ENCODE measurements around the gene SNX30. TPM values are rescaled to one million over a fixed set of nuclear protein-coding genes. Genes with fewer than 3 reads are reported as not detected.

Gene SNX30
- total RNA-seq, 1 experiment from 2014 or later, result 24.8 TPM

DNA sequence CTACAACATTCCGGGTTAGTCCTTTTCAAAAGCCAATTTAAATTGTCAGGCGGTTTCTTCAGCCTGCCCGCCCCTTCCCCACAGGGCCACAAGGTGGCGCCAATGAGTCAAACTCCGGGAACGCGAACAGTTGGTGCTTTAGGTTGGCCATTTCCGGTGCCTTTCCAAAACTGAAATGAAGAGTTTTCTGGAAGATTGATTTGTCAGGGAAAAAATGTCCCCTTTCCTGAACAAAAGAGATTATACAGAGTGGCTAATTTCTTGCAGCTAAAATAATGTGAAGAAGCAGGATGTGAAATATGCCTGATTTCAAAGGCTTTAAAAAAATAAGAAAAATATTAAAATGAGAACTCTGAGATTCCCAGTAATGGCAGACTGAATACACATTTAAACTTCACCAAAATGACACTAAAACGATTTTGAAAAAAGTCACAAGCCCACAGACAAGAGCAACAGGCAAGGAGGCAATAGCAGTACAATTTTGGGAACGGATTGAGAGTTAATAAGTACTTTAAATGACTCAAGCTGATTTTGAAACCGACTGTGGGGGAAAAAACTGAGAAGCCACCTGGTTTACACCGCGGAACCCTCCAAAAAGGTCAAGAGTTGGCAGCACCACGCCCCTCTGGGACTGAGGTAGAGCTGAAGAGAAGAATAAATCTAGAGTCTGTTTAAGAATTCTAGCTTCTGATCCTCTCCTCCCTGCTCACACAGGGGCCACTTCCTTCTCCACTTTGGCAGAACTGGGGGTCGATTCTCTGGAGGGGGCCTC, 94.4 kb downstream of the SNX30 start:
- H3K4me1 ChIP-seq, result peaks cover 4% of the 10 kb centered on the region; the same call in 1 of the 2 replicates
- no peaks in the 10 kb centered on the region for H3K9me3 ChIP-seq (replicated peaks)
- H3K36me3 ChIP-seq, result 0 out of 2 replicates have a peak, but pooled peaks cover under 1% of the 10 kb centered on the region
- H3K27me3 ChIP-seq, result no peaks in the 10 kb centered on the region
- H3K4me3 ChIP-seq, result no peak overlapping the region
- peak; percentile 61 to 74 for DNase-seq
- no peak overlapping the region for H3K27ac ChIP-seq

DNA sequence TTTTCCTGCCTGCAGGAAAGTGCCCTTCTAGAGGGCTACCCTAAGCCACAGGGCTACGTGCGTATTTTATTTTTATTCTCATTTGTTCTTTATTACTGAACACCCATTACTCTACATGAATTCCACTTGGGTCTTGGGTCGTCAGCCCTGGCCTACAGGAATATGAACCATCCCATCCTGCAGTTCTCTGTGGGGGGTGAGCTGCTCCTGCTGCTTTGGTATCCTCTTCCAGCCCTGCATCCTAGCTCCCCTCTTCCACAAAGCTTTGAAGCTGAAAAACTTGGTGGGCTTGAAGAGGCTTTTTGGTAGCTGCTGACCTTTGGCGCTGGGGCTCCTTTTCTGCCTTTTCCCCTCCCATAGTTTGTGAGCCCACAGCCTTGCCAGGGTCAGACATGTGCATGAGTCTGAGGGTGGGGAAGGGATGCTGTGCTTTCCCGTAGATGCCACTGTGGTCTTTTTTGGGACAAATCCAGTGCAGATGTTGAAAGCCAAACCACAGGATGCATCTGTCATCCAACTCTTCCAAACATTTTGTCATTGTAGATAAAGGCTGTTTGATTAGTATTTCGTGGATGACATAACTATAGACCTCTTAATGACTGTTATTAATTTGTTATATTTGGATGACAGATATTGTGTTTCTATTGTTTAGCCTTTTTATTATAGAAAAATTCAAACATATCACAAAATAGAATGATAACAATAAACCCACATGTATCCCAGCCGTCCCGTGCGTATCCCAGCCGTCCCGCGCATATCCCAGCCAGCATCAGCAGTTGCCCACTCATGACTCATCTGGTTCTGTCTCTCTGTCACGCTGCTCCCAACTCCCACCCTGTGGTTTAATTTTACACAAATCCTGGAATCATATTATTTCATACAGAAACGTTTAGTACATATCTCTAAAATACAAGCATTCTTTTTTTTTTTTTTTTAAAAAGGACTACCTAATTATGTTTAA, 96.2 kb downstream of the SNX30 start:
- Histone ChIP-seq H3K27me3 (no peaks in the 10 kb centered on the region), H3K27ac (no peak overlapping the region), H3K4me1 (peaks cover 4% of the 10 kb centered on the region; the same call in 1 of the 2 replicates), H3K36me3 (peaks cover 2% of the 10 kb centered on the region; the same call in 1 of the 2 replicates), H3K9me3 (replicated peaks) (no peaks in the 10 kb centered on the region), H3K4me3 (no peak overlapping the region)
- peak in 1 of 2 experiments; percentile 36 for DNase-seq

DNA sequence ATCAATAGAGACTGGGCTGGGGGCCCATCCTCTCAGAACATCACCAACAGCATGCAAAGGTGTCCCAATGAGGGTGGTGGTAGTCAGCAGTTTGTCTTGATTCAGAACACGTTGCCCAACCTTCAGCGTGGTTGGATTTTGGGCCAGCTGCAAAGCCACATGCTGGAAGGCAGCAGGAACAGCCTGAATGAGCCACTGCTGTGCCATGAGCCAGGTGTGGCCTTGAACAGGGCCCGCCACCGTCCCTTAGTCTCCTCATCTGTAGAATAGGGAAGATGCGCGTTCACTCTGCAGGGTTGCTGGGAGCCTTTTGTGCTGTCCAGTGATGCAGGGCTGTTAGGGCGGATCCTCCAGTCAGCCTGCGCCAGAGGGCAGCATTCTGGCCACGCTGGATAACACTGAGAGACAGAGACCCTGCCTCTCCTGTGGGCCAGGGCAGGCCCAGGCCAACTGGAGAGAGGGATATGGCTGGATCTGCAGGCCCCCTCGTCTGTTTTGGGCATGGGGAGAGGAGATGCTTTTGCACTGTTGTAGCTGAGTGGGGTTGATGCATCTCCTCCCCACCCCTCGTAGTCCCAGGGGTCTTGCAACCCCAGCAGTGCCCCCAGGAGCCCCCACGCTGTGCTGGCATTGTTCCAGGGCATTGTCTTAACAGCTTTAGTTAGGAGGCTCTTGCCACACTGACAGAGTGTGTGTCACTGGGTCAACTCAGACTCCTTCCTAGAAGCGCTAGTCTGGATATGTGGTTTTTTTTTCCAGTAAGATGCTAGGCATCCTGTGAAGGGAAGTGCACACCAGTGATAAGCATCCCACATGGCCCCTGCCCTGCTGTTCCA, 98.0 kb downstream of the SNX30 start:
- Histone ChIP-seq H3K4me3 (no peak overlapping the region), H3K27me3 (no peaks in the 10 kb centered on the region), H3K4me1 (peaks cover 4% of the 10 kb centered on the region; the same call in 1 of the 2 replicates), H3K36me3 (peaks cover 2% of the 10 kb centered on the region; the same call in 1 of the 2 replicates), H3K9me3 (replicated peaks) (no peaks in the 10 kb centered on the region), H3K27ac (no peak overlapping the region)
- no peak for DNase-seq

DNA sequence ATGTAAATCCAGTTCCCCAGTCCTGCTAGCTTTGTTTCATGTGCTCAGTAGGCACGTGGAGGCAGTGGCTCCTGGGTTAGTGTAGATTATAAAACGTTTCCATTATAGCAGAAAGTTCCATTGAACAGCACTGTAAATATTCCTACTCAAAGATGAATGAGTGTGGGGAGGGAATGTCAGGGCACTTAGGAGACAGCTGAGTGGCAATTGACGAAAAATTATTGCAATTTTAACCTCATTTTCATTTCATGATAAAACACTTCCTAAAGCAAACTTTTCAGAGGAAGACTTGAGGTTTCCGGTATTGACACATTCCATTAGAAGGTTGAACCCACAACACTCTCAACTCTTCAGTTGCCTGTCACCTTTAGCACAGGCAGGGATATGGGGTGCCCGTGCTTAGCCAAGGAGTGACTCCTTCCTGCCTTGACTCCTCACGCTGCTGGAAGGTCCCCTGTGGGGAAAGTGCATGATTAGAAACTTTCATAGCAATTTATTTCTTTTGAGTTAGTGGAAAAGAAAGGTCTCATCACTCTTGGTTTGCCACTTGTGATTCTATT, 98.9 kb downstream of the SNX30 start:
- Histone ChIP-seq H3K27ac (no peak overlapping the region), H3K9me3 (replicated peaks) (no peaks in the 10 kb centered on the region), H3K27me3 (no peaks in the 10 kb centered on the region), H3K4me1 (peaks cover 4% of the 10 kb centered on the region; the same call in 1 of the 2 replicates), H3K4me3 (no peak overlapping the region), H3K36me3 (peaks cover 2% of the 10 kb centered on the region; the same call in 1 of the 2 replicates)
- no peak for DNase-seq

DNA sequence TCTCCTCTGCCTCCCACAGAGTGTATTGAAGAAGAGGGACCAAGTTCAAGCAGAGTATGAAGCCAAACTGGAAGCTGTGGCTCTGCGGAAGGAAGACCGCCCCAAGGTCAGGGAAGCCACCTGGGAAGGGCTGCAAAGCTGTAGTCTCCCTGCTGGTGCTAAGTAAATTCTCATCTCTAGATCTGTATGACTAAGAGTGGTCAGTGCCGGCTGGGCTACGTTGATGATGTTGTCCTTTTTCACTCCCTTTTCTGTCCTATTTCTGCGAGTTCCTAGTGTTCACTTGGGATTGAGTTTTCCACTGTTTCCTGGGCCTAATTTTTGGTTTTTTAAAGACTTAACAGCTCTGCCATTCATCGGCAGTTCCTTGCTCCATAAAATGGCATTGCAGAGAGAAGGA, 100.3 kb downstream of the SNX30 start:
- DNase-seq, result no peak
- Histone ChIP-seq H3K9me3 (replicated peaks) (no peaks in the 10 kb centered on the region), H3K27me3 (no peaks in the 10 kb centered on the region), H3K36me3 (peaks cover 2% of the 10 kb centered on the region; the same call in 1 of the 2 replicates), H3K4me1 (peaks cover 4% of the 10 kb centered on the region; the same call in 1 of the 2 replicates), H3K4me3 (no peak overlapping the region), H3K27ac (no peak overlapping the region)

DNA sequence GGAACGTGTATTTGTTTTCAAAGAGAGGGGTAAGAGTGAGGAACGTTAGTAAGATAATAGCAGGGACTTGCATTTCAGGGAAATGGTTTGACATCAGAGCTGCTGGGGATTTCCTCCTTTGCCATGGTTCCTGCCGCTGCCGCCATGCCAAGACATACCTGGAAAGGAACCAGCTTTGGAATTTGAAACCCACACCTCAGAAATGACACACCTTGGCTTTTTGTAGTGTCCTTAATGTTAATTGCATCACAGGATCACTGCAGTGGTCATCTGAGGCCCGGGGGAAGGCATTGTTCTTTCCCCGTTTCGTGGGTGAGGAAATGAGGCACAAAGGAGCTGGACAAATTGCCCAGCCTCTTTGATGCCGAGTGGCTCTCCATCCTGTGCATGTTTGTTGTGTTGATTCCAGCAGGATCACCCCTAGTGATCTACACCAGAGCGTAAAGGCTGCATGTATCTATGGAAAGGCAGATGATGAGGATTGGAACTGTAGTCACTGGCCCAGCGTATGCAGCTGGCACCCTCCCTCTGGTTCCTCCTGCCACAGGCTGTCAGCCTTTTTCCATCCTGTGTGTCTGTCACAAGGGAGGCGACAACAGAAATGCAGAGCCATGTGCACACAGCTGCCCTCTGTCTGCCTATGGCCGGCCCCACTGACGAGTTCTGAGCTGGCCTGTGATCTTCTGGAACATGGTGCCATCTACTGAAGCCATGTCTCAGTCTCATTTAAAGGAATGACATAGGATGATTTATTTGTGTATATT, 102.4 kb downstream of the SNX30 start:
- no peaks in the 10 kb centered on the region for H3K27me3 ChIP-seq
- H3K4me3 ChIP-seq, result no peak overlapping the region
- peaks cover 2% of the 10 kb centered on the region; the same call in 1 of the 2 replicates for H3K36me3 ChIP-seq
- H3K4me1 ChIP-seq, result peaks cover 4% of the 10 kb centered on the region; the same call in 1 of the 2 replicates
- no peaks in the 10 kb centered on the region for H3K9me3 ChIP-seq (replicated peaks)
- H3K27ac ChIP-seq, result no peak overlapping the region
- DNase-seq, result no peak

DNA sequence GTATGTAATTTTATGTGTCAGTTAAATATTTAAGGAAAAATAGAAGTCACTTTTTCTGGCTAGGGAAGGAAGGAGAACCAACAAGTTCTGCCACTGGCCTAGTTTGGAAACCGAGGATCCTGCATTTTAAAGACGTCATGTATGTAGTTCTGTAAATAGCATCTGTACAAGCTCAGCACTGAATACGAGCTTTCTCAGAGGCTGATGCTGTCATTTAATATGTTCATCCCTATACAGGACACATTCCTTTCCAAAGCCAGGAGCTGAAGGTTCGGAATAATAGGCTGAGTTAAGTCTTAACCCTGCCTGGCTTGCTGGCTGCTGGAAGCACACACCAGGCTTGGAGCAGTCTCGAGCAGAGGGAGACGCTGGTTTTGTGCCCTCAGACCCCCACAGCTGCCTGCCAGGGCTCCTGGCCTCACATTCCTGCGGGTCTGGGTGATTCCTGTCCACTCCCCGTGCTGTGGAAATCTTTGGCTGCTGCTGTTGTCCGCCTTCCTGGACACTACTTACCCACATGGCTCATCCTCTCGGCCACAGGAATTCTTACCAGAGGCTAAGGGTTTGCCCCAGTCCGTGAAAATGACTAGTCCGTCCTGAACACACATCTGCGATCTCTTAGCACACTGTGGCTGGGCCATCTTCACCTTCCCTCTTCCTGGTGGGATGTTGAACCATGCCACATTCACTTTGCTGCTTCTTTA, 103.5 kb downstream of the SNX30 start:
- Histone ChIP-seq H3K36me3 (peaks cover 2% of the 10 kb centered on the region; the same call in 1 of the 2 replicates), H3K27me3 (no peaks in the 10 kb centered on the region), H3K4me1 (peaks cover 4% of the 10 kb centered on the region; the same call in 1 of the 2 replicates), H3K27ac (no peak overlapping the region), H3K9me3 (replicated peaks) (no peaks in the 10 kb centered on the region), H3K4me3 (no peak overlapping the region)
- DNase-seq, result no peak

DNA sequence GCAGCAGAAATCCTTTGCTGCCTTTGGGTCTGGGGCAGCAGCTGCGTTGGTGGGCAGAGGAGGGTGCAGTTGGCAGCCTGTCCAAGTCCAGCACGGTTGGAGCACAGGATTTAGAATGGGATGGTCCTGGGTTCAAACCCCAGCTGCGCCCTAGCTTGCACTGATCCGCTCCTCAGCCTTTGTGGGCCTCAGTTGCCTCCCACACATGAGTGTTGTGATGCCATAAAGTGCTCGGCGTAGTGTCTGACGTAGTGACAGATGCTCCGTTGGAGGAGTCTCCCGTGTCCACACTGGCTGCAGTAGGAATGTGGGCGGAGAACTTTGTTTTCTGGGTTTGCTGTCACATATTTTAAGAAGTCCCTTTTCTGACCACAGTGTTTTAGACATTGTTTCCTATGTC, 104.1 kb downstream of the SNX30 start:
- DNase-seq, result no peak
- no peak overlapping the region for H3K27ac ChIP-seq

DNA sequence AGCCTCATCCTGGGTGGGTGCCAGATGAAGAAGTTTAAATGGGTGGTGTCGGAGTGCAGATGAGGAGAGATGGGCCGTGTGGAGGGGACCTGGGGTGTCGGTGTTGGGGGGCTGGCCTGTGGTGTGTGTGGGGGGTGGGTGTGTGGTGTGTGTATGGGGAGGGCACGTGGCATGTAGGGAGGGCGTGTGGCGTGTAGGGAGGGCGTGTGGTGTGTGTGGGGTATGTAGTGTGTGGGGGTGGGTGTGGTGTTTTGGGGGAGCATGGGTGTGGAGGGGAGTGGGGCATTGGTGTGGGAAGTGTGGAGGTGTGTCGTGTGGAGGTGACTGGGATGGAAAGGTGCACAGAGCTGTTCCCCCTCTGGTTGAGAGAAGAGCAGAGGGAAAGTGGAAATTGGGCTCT, 105.6 kb downstream of the SNX30 start:
- H3K36me3 ChIP-seq, result peaks cover 2% of the 10 kb centered on the region; the same call in 1 of the 2 replicates
- H3K27ac ChIP-seq, result no peak overlapping the region
- H3K4me1 ChIP-seq, result peaks cover 4% of the 10 kb centered on the region; the same call in 1 of the 2 replicates
- no peak overlapping the region for H3K4me3 ChIP-seq
- H3K27me3 ChIP-seq, result no peaks in the 10 kb centered on the region
- DNase-seq, result no peak
- no peaks in the 10 kb centered on the region for H3K9me3 ChIP-seq (replicated peaks)

More for the DNA sequence above, 104.1 kb downstream of the SNX30 start:
- peaks cover 4% of the 10 kb centered on the region; the same call in 1 of the 2 replicates for H3K4me1 ChIP-seq
- H3K36me3 ChIP-seq, result peaks cover 2% of the 10 kb centered on the region; the same call in 1 of the 2 replicates
- no peaks in the 10 kb centered on the region for H3K27me3 ChIP-seq
- H3K4me3 ChIP-seq, result no peak overlapping the region
- no peaks in the 10 kb centered on the region for H3K9me3 ChIP-seq (replicated peaks)

DNA sequence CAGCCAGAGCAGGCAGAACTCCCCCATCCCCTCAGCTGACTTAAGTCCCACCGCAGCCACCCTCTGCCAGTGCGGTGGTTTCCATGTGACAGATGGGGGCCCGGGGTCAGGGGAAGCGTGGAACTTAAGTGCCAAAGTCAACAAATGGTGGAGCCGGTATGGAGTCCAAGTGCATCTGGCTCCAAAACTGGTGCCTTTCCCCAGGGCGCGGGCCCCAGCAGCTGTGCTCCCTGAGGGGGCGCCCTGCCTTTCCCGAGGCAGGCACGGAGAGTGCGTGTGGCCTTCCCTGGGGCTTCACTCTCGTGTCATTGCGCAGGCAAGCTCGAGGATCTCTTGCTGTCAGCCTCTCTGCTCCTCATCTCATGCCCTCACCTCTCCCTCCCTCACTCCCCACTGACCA, 106.3 kb downstream of the SNX30 start:
- Histone ChIP-seq H3K27me3 (no peaks in the 10 kb centered on the region), H3K27ac (no peak overlapping the region), H3K4me3 (no peak overlapping the region), H3K9me3 (replicated peaks) (no peaks in the 10 kb centered on the region), H3K4me1 (peaks cover 4% of the 10 kb centered on the region; the same call in 1 of the 2 replicates), H3K36me3 (no peaks in the 10 kb centered on the region; the same call in 1 of the 2 replicates)
- DNase-seq, result peak; percentile 54 to 60

DNA sequence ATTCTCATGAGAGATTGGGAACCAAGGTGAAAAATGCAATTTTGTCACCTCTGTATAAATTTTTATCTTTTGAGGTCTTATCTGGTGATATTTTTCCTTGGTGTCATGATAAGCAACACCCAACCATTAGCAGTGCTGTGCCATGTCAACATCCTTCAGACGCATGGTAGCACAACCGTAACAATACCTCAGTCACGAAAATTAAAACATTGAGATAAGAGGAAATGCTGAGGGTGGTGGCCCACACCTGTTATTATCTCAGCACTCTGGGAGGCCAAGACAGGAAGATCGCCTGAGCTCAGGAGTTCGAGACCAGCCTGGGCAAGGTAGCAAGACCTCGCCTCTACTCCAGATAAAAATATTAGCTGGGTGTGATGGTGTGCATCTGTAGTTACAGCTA, 107.4 kb downstream of the SNX30 start:
- Histone ChIP-seq H3K27me3 (no peaks in the 10 kb centered on the region), H3K9me3 (replicated peaks) (no peaks in the 10 kb centered on the region), H3K4me3 (no peak overlapping the region), H3K27ac (no peak overlapping the region), H3K36me3 (no peaks in the 10 kb centered on the region), H3K4me1 (peaks cover 4% of the 10 kb centered on the region; the same call in 1 of the 2 replicates)
- no peak for DNase-seq

DNA sequence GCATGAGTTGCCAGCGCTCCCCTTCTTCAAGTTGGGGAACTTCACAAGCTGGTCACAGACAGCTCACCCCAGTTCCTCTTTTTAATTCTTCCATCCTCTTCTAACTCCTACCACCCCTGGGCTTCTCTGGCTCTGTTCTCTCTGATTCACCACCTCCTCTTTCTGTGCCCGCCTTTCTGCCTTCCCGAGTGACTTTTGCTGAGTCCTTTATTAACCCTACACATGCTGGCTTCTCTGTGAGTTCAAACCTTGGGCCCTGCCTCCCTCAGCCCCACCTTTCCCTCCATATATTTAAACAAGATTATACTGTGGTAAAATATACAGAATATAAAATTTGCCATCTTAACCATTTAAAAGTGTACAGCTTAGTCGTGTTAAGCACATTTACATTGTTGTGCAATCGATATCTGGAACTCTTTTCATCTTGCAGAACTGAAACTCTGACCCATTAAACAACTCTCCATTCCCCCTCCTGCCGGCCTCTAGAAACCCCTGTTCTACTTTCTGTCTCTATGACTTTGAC, 108.1 kb downstream of the SNX30 start:
- H3K4me1 ChIP-seq, result peaks cover 4% of the 10 kb centered on the region; the same call in 1 of the 2 replicates
- no peak overlapping the region for H3K4me3 ChIP-seq

More for the DNA sequence above, 108.1 kb downstream of the SNX30 start:
- DNase-seq, result no peak
- no peaks in the 10 kb centered on the region for H3K36me3 ChIP-seq
- H3K9me3 ChIP-seq (replicated peaks), result no peaks in the 10 kb centered on the region
- no peak overlapping the region for H3K27ac ChIP-seq
- H3K27me3 ChIP-seq, result no peaks in the 10 kb centered on the region
